Smooth muscle cell of the pulmonary artery (primary cell): ENCODE data around the gene SHLD1. TPM values are rescaled to one million over a fixed set of nuclear protein-coding genes. Genes with fewer than 3 reads are reported as not detected.

ENCODE experiments used
- total RNA-seq: library from RNA; depleted of rRNA; stranded (reverse); fragments of >200 nt; gene quantifications from 2 replicates; pipeline ENCODE4 v1.2.3, GENCODE V29; 2014

The SHLD1 gene, protein sequence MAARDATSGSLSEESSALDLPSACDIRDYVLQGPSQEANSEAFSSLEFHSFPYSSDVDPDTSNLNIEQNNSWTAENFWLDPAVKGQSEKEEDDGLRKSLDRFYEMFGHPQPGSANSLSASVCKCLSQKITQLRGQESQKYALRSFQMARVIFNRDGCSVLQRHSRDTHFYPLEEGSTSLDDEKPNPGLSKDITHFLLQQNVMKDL
- 0.99 and 1.0 TPM in 2 replicates for total RNA-seq

DNA sequence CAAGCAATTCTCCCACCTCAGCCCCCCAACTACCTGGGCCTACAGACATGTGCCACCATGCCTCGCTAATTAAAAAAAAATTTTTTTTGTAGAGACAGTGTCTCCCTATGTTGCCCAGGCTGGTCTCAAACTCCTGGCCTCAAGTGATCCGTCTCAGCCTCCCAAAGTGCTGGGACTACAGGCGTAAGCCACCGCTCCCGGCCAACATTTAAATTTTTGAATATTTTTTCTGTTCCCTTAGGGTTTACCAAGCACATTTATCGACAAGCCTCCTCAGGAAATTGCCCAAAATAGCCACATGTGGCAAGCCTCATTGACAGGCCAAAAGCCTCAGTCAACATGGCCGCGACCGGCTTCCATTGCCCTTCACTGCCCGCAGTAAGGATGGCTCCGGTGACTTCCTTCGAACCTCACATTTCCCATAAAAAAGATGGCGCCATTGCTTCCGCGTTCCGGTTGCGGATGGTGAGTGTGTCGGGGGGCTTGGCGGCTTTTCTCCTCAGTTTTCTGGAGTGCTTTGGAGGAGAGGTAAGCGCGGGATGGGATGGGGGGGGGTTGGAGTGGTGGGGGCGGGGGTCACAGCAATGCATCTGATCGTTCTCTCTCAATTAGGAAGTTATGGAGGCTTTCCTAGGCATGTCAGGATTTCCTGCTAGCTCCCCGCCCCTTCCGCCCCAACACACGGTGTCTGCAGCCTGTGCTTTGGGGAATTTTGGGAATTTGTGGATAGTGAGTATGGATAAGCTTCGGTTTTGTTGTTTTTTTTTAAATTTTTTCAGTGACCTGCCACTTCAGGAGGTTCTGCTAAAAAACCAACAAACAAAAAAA is at the start of gene SHLD1:
Gene SHLD1 (plus strand): TSS at position 450 of the 828 bp plus-strand sequence. CDS start 22,465 bp downstream, outside the sequence.

Other genes with a start within 250 kb of the SHLD1 start
- 16.6 and 23.0 TPM in 2 replicates for gene GPCPD1, start 139.4 kb upstream of the SHLD1 start, total RNA-seq
- under 0.01 and 0.59 TPM in 2 replicates for gene CHGB, start 161.1 kb downstream of the SHLD1 start, total RNA-seq
- 5.0 and 9.0 TPM in 2 replicates for gene TRMT6, start 200.1 kb downstream of the SHLD1 start, total RNA-seq
- 4.4 and 5.3 TPM in 2 replicates for gene MCM8, start 200.3 kb downstream of the SHLD1 start, total RNA-seq